ENCODE results near the gene GRIN2A. TPM values are rescaled to one million over a fixed set of nuclear protein-coding genes. Genes with fewer than 3 reads are reported as not detected.

Gene GRIN2A
- polyA plus RNA-seq, 1 donor (not counting 4 experiments of a cell fraction or from before 2014, with no cell fraction given): 0.01 TPM

DNA sequence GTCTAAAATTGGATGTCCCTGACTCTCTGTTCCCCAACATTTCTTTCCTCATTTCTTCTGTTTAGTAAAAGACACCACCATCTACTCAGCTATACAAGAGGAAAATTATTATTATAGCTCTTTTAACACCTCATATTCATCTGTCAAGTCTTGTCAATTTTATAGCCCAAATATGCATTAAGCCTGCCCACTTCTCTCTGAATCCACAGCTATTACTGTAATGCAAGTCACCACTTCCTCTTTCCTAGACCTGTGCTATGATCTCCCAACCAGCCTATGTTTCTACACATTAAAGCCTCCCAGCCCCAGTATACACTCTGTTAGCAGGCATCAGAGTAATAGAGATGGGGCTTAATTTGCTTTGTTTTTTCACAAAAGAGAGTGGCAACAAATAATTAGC lies 252.9 kb downstream of the GRIN2A start:
- dilution Hi-C loops (cut with MboI; ENCODE audit: extremely low pct_ligation_motif_present, low sequenced_read_pairs): no loop called here
- TF ChIP-seq, protein P1, sequence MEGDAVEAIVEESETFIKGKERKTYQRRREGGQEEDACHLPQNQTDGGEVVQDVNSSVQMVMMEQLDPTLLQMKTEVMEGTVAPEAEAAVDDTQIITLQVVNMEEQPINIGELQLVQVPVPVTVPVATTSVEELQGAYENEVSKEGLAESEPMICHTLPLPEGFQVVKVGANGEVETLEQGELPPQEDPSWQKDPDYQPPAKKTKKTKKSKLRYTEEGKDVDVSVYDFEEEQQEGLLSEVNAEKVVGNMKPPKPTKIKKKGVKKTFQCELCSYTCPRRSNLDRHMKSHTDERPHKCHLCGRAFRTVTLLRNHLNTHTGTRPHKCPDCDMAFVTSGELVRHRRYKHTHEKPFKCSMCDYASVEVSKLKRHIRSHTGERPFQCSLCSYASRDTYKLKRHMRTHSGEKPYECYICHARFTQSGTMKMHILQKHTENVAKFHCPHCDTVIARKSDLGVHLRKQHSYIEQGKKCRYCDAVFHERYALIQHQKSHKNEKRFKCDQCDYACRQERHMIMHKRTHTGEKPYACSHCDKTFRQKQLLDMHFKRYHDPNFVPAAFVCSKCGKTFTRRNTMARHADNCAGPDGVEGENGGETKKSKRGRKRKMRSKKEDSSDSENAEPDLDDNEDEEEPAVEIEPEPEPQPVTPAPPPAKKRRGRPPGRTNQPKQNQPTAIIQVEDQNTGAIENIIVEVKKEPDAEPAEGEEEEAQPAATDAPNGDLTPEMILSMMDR (optimal IDR thresholded peaks at IDR 0.05 in 1 of 3, IDR thresholded peaks at IDR 0.05 in 1 of 3, conservative IDR thresholded peaks at IDR 0.05 in 1 of 3; ENCODE audit: extremely low read depth in 1 of 3, insufficient read depth in 2 of 3, low read length in 3 of 3): no peak
- no peak for TF ChIP-seq EZH2 (IDR thresholded peaks at IDR 0.05; ENCODE audit: low read length)
- FAIRE-seq: no peak

GRCh38 chr16:9922441-9922840 lies 259.8 kb downstream of the GRIN2A start:
- Histone ChIP-seq H3K4me1 (ENCODE audit: control insufficient read depth, extremely low read depth, insufficient read depth, low read length) (no peaks in the 10 kb centered on the region), H3K27me3 (ENCODE audit: control insufficient read depth, extremely low read depth, insufficient read depth, low read length) (no peaks in the 10 kb centered on the region), H3K9me3 (ENCODE audit: control insufficient read depth, low read depth, low read length) (no peaks in the 10 kb centered on the region), H2AFZ (ENCODE audit: control insufficient read depth, low read length) (no peak overlapping the region), H3K9ac (ENCODE audit: control insufficient read depth, extremely low read depth, insufficient read depth, low read length) (no peak overlapping the region), H3K79me2 (ENCODE audit: control insufficient read depth, insufficient read depth, low read length) (no peaks in the 10 kb centered on the region), H4K20me1 (ENCODE audit: control insufficient read depth, extremely low read depth, insufficient read depth, low read length) (no peaks in the 10 kb centered on the region), H3K36me3 (ENCODE audit: control insufficient read depth in 2 of 2, extremely low read depth in 1 of 2, insufficient read depth in 2 of 2, low read length in 2 of 2) (no peaks in the 10 kb centered on the region), H3K27ac (ENCODE audit: control insufficient read depth, insufficient read depth, low read length) (no peak overlapping the region), H3K9me1 (ENCODE audit: control insufficient read depth, extremely low read depth, insufficient read depth, low read length) (no peaks in the 10 kb centered on the region), H3K4me2 (ENCODE audit: control insufficient read depth, extremely low read depth, insufficient read depth, low read depth, low read length) (no peak overlapping the region), H3K4me3 (ENCODE audit: control insufficient read depth in 2 of 3, extremely low read depth in 1 of 3, insufficient read depth in 2 of 3, low read depth in 1 of 3, low read length in 3 of 3) (no peak overlapping the region)
- dilution Hi-C loops (cut with MboI; ENCODE audit: extremely low pct_ligation_motif_present, low sequenced_read_pairs): no loop called here
- FAIRE-seq (no peak), DNase-seq (ENCODE audit: low read depth, low spot score) (no peak)
- TF ChIP-seq EZH2 (IDR thresholded peaks at IDR 0.05; ENCODE audit: low read length): no peak
- TF ChIP-seq, protein P1 (optimal IDR thresholded peaks at IDR 0.05 in 1 of 3, IDR thresholded peaks at IDR 0.05 in 1 of 3, conservative IDR thresholded peaks at IDR 0.05 in 1 of 3; ENCODE audit: extremely low read depth in 1 of 3, insufficient read depth in 2 of 3, low read length in 3 of 3): no peak

More for the DNA sequence above, 252.9 kb downstream of the GRIN2A start:
- Histone ChIP-seq H3K79me2 (ENCODE audit: control insufficient read depth, insufficient read depth, low read length) (no peaks in the 10 kb centered on the region), H3K4me1 (ENCODE audit: control insufficient read depth, extremely low read depth, insufficient read depth, low read length) (no peaks in the 10 kb centered on the region), H3K9me3 (ENCODE audit: control insufficient read depth, low read depth, low read length) (no peaks in the 10 kb centered on the region), H3K4me2 (ENCODE audit: control insufficient read depth, extremely low read depth, insufficient read depth, low read depth, low read length) (no peak overlapping the region), H3K36me3 (ENCODE audit: control insufficient read depth in 2 of 2, extremely low read depth in 1 of 2, insufficient read depth in 2 of 2, low read length in 2 of 2) (no peaks in the 10 kb centered on the region), H4K20me1 (ENCODE audit: control insufficient read depth, extremely low read depth, insufficient read depth, low read length) (no peaks in the 10 kb centered on the region), H3K4me3 (ENCODE audit: control insufficient read depth in 2 of 3, extremely low read depth in 1 of 3, insufficient read depth in 2 of 3, low read depth in 1 of 3, low read length in 3 of 3) (no peak overlapping the region), H3K27me3 (ENCODE audit: control insufficient read depth, extremely low read depth, insufficient read depth, low read length) (no peaks in the 10 kb centered on the region), H2AFZ (ENCODE audit: control insufficient read depth, low read length) (no peak overlapping the region), H3K9me1 (ENCODE audit: control insufficient read depth, extremely low read depth, insufficient read depth, low read length) (no peaks in the 10 kb centered on the region), H3K27ac (ENCODE audit: control insufficient read depth, insufficient read depth, low read length) (no peak overlapping the region), H3K9ac (ENCODE audit: control insufficient read depth, extremely low read depth, insufficient read depth, low read length) (no peak overlapping the region)
- no peak for DNase-seq (ENCODE audit: low read depth, low spot score)

Data from keratinocyte (primary cell).